H9 (cell line): ENCODE data around the gene SEBOX. TPM values are rescaled to one million over a fixed set of nuclear protein-coding genes. Genes with fewer than 3 reads are reported as not detected.

ENCODE experiments used
- DNase-seq: peaks from one replicate; pipeline ENCODE4 v3.0.0-alpha.2; 2017
- H2AFZ ChIP-seq: one replicate; pipeline ENCODE4 v1.6.1; 2013; ENCODE audit warnings: mild to moderate bottlenecking, low read length, control low read depth, moderate library complexity
- H2AK5ac ChIP-seq: 2 replicates; pipeline ENCODE4 v1.6.1; 2013; ENCODE audit warnings: low read length, control low read depth, mixed read lengths; ENCODE audit not compliant: insufficient read length
- H2BK120ac ChIP-seq: one replicate; pipeline ENCODE4 v1.6.1; 2013; ENCODE audit warnings: low read depth, mild to moderate bottlenecking, low read length, control low read depth, inconsistent platforms; ENCODE audit not compliant: poor library complexity, severe bottlenecking
- H2BK12ac ChIP-seq: 2 replicates; pipeline ENCODE4 v1.6.1; 2013; ENCODE audit warnings: low read length, control low read depth, mixed read lengths, low read depth; ENCODE audit not compliant: insufficient read length
- H2BK15ac ChIP-seq: 2 replicates; pipeline ENCODE4 v1.6.1; 2013; ENCODE audit warnings: low read depth, low read length, control low read depth
- H2BK20ac ChIP-seq: one replicate; pipeline ENCODE4 v1.6.1; 2013; ENCODE audit warnings: low read depth, mild to moderate bottlenecking, low read length, control low read depth, inconsistent platforms; ENCODE audit not compliant: poor library complexity, severe bottlenecking
- H2BK5ac ChIP-seq: 2 replicates; pipeline ENCODE4 v1.6.1; 2013; ENCODE audit warnings: low read length, control low read depth, mixed read lengths; ENCODE audit not compliant: insufficient read length
- H3K14ac ChIP-seq: 2 replicates; pipeline ENCODE4 v1.6.1; 2013; ENCODE audit warnings: low read length, control low read depth; ENCODE audit not compliant: insufficient read depth
- H3K18ac ChIP-seq: 2 replicates; pipeline ENCODE4 v1.6.1; 2013; ENCODE audit warnings: low read depth, mild to moderate bottlenecking, mixed read lengths, low read length, control low read depth; ENCODE audit not compliant: insufficient read length
- H3K23ac ChIP-seq: 2 replicates; pipeline ENCODE4 v1.6.1; 2013; ENCODE audit warnings: low read length, control low read depth, mixed read lengths, low read depth; ENCODE audit not compliant: insufficient read length
- H3K23me2 ChIP-seq: 2 replicates; pipeline ENCODE4 v1.6.1; 2013; ENCODE audit warnings: low read depth, mild to moderate bottlenecking, mixed read lengths, low read length, control low read depth; ENCODE audit not compliant: insufficient read length, poor library complexity, severe bottlenecking
- H3K27ac ChIP-seq: 2 replicates; pipeline ENCODE4 v1.5.1; 2013; ENCODE audit warnings: low read length, control low read depth, mixed read lengths, low read depth; ENCODE audit not compliant: insufficient read length
- H3K27me3 ChIP-seq: 2 replicates; pipeline ENCODE4 v1.6.1; 2013; ENCODE audit warnings: low read length, control low read depth, inconsistent platforms; ENCODE audit not compliant: insufficient read depth
- H3K4ac ChIP-seq: 2 replicates; pipeline ENCODE4 v1.6.1; 2013; ENCODE audit warnings: low read depth, mild to moderate bottlenecking, control low read depth, inconsistent platforms, low read length, moderate library complexity
- H3K4me1 ChIP-seq: 2 replicates; pipeline ENCODE4 v1.6.1; 2013; ENCODE audit warnings: low read length, control low read depth, inconsistent platforms; ENCODE audit not compliant: insufficient read depth
- H3K4me2 ChIP-seq: 2 replicates; pipeline ENCODE4 v1.6.1; 2013; ENCODE audit warnings: low read length, control low read depth, mixed read lengths; ENCODE audit not compliant: insufficient read length, insufficient read depth
- H3K56ac ChIP-seq: 2 replicates; pipeline ENCODE4 v1.6.1; 2013; ENCODE audit warnings: low read depth, mild to moderate bottlenecking, mixed read lengths, low read length, control low read depth; ENCODE audit not compliant: insufficient read length
- H3K79me1 ChIP-seq: 2 replicates; pipeline ENCODE4 v1.6.1; 2013; ENCODE audit warnings: low read depth, mild to moderate bottlenecking, moderate library complexity, low read length, control low read depth, inconsistent platforms; ENCODE audit not compliant: insufficient read depth, poor library complexity, severe bottlenecking
- H3K79me2 ChIP-seq: 2 replicates; pipeline ENCODE4 v1.6.1; 2013; ENCODE audit warnings: low read length, control low read depth, inconsistent platforms; ENCODE audit not compliant: insufficient read depth
- H3K9ac ChIP-seq: 2 replicates; pipeline ENCODE4 v1.6.1; 2013; ENCODE audit warnings: low read length, control low read depth, mixed read lengths; ENCODE audit not compliant: insufficient read length; ENCODE audit errors: extremely low read depth
- H3K9me3 ChIP-seq: one replicate; pipeline ENCODE4 v1.6.1; 2013; ENCODE audit warnings: low read depth, low read length, inconsistent platforms; ENCODE audit not compliant: control insufficient read depth
- H3T11ph ChIP-seq: one replicate; pipeline ENCODE4 v1.6.1; 2013; ENCODE audit warnings: mild to moderate bottlenecking, low read length, control low read depth, inconsistent platforms
- H4K20me1 ChIP-seq: one replicate; pipeline ENCODE4 v1.6.1; 2013; ENCODE audit not compliant: control insufficient read depth, insufficient read length, insufficient read depth
- H4K5ac ChIP-seq: 2 replicates; pipeline ENCODE4 v1.6.1; 2013; ENCODE audit warnings: low read depth, mild to moderate bottlenecking, mixed read lengths, low read length, control low read depth; ENCODE audit not compliant: insufficient read length
- H4K8ac ChIP-seq: replicated peaks from 2 replicates; pipeline ENCODE4 v1.6.1; 2013; ENCODE audit warnings: low read length, control low read depth, mixed read lengths, low read depth; ENCODE audit not compliant: insufficient read length
- H4K91ac ChIP-seq: 2 replicates; pipeline ENCODE4 v1.6.1; 2013; ENCODE audit warnings: low read depth, mild to moderate bottlenecking, moderate library complexity, mixed read lengths, low read length, control low read depth; ENCODE audit not compliant: insufficient read length
- H3K27ac Mint-ChIP-seq, 3 experiments: 2 replicates in 2 of 3; 3 replicates in 1 of 3; pipeline ENCODE4 v1.8.0; 2020 to 2021; ENCODE audit warnings: mixed read lengths in 3 of 3, mild to moderate bottlenecking in 1 of 3, moderate library complexity in 1 of 3
- H3K27me3 Mint-ChIP-seq: 2 replicates; pipeline ENCODE4 v1.8.0; 2021; ENCODE audit warnings: low read depth, mild to moderate bottlenecking, moderate library complexity, mixed read lengths
- H3K36me3 Mint-ChIP-seq, 3 experiments: 2 replicates in 2 of 3; 3 replicates in 1 of 3; pipeline ENCODE4 v1.8.0; 2020 to 2021; ENCODE audit warnings: low read depth in 3 of 3, mixed read lengths in 3 of 3; ENCODE audit not compliant: insufficient read depth in 1 of 3
- H3K4me1 Mint-ChIP-seq, 2 experiments: 2 replicates each; pipeline ENCODE4 v1.8.0; 2020; ENCODE audit warnings: mixed read lengths in 2 of 2
- H3K4me3 Mint-ChIP-seq, 2 experiments: 2 replicates in 1 of 2; 3 replicates in 1 of 2; pipeline ENCODE4 v1.8.0; 2020 to 2021; ENCODE audit warnings: mild to moderate bottlenecking in 2 of 2, mixed read lengths in 2 of 2, moderate library complexity in 1 of 2
- H3K9me3 Mint-ChIP-seq, 2 experiments: 2 replicates in 1 of 2; 3 replicates in 1 of 2; pipeline ENCODE4 v1.8.0; 2020; ENCODE audit warnings: mild to moderate bottlenecking in 2 of 2, mixed read lengths in 2 of 2, moderate library complexity in 1 of 2
- WGBS: extraction: QIAGEN DNeasy Blood & Tissue Kit; methylation state at CpG from one replicate; pipeline ENCODE4 v1.1.7; 2013; ENCODE audit warnings: missing lambda C conversion rate, low lambda C conversion rate, mixed read lengths; ENCODE audit not compliant: insufficient read length; ENCODE audit errors: extremely low coverage; 5-methylcytosine and 5-hydroxymethylcytosine counted together
- microRNA-seq: library from miRNA; unstranded; fragments of <30 nt; microRNA quantifications from one replicate; pipeline ENCODE4, GENCODE V29; 2020; ENCODE audit warnings: borderline microRNAs expressed
- total RNA-seq: library from RNA; stranded (reverse); gene quantifications from 2 replicates; pipeline ENCODE4 v1.2.1, GENCODE V29; 2021
- TF ChIP-seq, protein P1 (sequence below): fragments of 200-600 bp; sonication (generic); conservative IDR thresholded peaks from 3 replicates; pipeline ENCODE4 v1.8.0; 2021; ENCODE audit warnings: antibody characterized with exemption, mild to moderate bottlenecking

SEBOX gene
- total RNA-seq, 1 experiment from 2014 or later = not detected

DNA sequence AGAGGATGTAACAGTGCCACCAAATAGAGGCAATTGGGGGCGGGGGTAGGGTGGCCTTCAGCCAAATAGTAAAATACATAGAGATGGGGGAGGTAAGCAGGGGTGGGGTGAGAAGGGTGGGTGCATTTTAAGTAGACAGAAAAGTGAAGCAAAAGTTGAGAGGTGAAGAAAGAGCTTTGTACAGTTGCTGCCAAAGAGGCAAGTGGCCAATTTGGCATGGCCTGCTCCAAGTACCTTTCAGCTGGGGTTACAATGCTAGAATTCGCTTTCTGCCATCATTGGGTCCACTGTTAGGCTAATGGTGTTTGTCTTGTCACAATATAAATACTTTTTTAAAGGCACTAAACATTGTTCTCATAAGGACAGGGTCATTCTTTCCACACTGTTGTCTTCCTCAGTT lies 51.2 kb downstream of the SEBOX start:
- H3K4me1 ChIP-seq = no peaks in the 10 kb centered on the region; the same call in 1 of the 2 replicates
- Mint-ChIP-seq H3K4me1 (peaks cover 17 to 18% of the 10 kb centered on the region in 2 experiments), H3K9me3 (no peaks in the 10 kb centered on the region; a peak in 1 of 5 replicates), H3K36me3 (no peaks in the 10 kb centered on the region), H3K27me3 (no peaks in the 10 kb centered on the region; the same call in 1 of the 2 replicates), H3K4me3 (no peak overlapping the region), H3K27ac (no peak overlapping the region)
- no peak overlapping the region for H4K91ac ChIP-seq
- no peak overlapping the region for H2BK12ac ChIP-seq
- H4K5ac ChIP-seq = no peak overlapping the region
- H2AK5ac ChIP-seq = no peak overlapping the region
- H3K9me3 ChIP-seq = no peaks in the 10 kb centered on the region
- H3K9ac ChIP-seq = no peak overlapping the region
- H3K4me2 ChIP-seq = no peak overlapping the region
- H3K27me3 ChIP-seq = no peaks in the 10 kb centered on the region
- H3K79me2 ChIP-seq = no peaks in the 10 kb centered on the region
- no peak overlapping the region for H3T11ph ChIP-seq
- H2BK20ac ChIP-seq = no peak overlapping the region
- H3K18ac ChIP-seq = no peak overlapping the region
- no peak for DNase-seq
- TF ChIP-seq, protein P1, sequence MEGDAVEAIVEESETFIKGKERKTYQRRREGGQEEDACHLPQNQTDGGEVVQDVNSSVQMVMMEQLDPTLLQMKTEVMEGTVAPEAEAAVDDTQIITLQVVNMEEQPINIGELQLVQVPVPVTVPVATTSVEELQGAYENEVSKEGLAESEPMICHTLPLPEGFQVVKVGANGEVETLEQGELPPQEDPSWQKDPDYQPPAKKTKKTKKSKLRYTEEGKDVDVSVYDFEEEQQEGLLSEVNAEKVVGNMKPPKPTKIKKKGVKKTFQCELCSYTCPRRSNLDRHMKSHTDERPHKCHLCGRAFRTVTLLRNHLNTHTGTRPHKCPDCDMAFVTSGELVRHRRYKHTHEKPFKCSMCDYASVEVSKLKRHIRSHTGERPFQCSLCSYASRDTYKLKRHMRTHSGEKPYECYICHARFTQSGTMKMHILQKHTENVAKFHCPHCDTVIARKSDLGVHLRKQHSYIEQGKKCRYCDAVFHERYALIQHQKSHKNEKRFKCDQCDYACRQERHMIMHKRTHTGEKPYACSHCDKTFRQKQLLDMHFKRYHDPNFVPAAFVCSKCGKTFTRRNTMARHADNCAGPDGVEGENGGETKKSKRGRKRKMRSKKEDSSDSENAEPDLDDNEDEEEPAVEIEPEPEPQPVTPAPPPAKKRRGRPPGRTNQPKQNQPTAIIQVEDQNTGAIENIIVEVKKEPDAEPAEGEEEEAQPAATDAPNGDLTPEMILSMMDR = no peak
- WGBS = no CpG with 5 or more reads among the region's 2 CpGs
- H3K56ac ChIP-seq = no peak overlapping the region
- H2BK120ac ChIP-seq = no peak overlapping the region
- peaks cover 12% of the 10 kb centered on the region for H3K23me2 ChIP-seq
- no peak overlapping the region for H2AFZ ChIP-seq
- no peaks in the 10 kb centered on the region for H3K79me1 ChIP-seq
- no peak overlapping the region for H2BK5ac ChIP-seq
- no peaks in the 10 kb centered on the region for H4K20me1 ChIP-seq
- H2BK15ac ChIP-seq = no peak overlapping the region
- no peak overlapping the region for H4K8ac ChIP-seq
- no peak overlapping the region for H3K27ac ChIP-seq
- H3K14ac ChIP-seq = no peak overlapping the region
- H3K4ac ChIP-seq = no peak overlapping the region
- H3K23ac ChIP-seq = no peak overlapping the region

Small RNA genes lying within 50 kb of the gene (microRNA-seq; reads per million reads assigned to microRNA genes)
- gene MIR4723 = 0.35 reads per million

Other genes with a start within 250 kb of the SEBOX start
- 116 and 121 TPM in 2 replicates for gene TMEM97, start 46.0 kb downstream of the SEBOX start, total RNA-seq
- 20.5 and 21.0 TPM in 2 replicates for gene IFT20, start 29.7 kb downstream of the SEBOX start, total RNA-seq
- gene TNFAIP1, start 29.4 kb downstream of the SEBOX start, total RNA-seq = 18.4 and 21.8 TPM in 2 replicates
- gene POLDIP2, start 7.7 kb downstream of the SEBOX start, total RNA-seq = 82.8 and 83.3 TPM in 2 replicates
- 0.13 TPM in 1 of 2 replicates, not detected in the other for gene VTN, start 5.1 kb upstream of the SEBOX start, total RNA-seq
- 5.1 and 5.4 TPM in 2 replicates for gene SARM1, start 6.5 kb upstream of the SEBOX start, total RNA-seq
- gene SLC46A1, start 41.0 kb upstream of the SEBOX start, total RNA-seq = 8.7 and 9.1 TPM in 2 replicates
- not detected in 2 replicates for gene SLC13A2, start 108.4 kb upstream of the SEBOX start, total RNA-seq
- gene FOXN1, start 141.1 kb upstream of the SEBOX start, total RNA-seq = not detected in 2 replicates
- 36.9 and 38.3 TPM in 2 replicates for gene UNC119, start 187.4 kb upstream of the SEBOX start, total RNA-seq
- gene PIGS, start 206.3 kb upstream of the SEBOX start, total RNA-seq = 40.3 and 45.8 TPM in 2 replicates
- 53.2 and 58.0 TPM in 2 replicates for gene ALDOC, start 211.7 kb upstream of the SEBOX start, total RNA-seq
- 114 and 122 TPM in 2 replicates for gene SPAG5, start 233.8 kb upstream of the SEBOX start, total RNA-seq
- 25.2 and 25.8 TPM in 2 replicates for gene RSKR, start 249.0 kb upstream of the SEBOX start, total RNA-seq